SHP77 treated with DMSO at 0.1 percent for 48 hours (cell line): ENCODE measurements around the gene OGFOD2.

Experiments used
- DNase-seq: peaks from one replicate; lab custom pipeline; 2025; lab: John Stamatoyannopoulos, UW

OGFOD2 gene

DNA sequence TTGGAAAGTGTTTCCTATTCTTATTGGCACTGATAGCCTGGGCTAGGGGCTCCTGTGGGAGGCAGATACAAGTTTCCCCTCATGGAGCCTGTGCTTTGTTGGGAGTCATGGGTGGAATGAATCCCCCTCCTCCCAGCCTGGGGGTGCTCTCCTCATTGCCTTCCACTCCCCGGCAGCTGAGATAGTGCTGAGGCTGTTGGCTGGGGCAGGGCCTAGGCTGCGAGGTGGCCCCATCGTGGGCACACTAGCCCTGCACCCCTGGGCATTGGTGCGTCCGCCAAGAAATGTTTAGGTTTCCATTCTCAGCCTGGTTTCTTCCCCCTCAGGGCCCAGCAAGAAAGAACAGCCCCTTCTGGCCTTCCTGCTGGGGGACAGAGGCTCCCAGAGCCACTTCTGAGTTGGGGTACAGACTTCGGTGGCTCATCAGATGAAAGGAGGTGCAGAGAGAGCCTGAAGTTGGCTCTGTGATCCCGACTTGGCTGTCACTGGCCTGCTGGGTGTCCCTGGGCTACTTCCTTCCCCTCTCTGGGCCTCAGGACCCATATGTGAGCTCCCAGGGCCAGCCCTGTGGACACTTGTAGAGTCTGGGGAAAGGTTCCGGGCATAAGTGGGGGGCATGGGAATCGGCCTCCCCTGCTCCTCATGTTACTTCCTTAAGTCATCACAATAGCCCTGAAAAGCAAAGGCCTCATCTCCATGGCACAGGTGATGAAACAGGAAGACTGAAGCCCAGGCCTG lies 2.8 kb downstream of the OGFOD2 start:
- DNase-seq = no peak

DNA sequence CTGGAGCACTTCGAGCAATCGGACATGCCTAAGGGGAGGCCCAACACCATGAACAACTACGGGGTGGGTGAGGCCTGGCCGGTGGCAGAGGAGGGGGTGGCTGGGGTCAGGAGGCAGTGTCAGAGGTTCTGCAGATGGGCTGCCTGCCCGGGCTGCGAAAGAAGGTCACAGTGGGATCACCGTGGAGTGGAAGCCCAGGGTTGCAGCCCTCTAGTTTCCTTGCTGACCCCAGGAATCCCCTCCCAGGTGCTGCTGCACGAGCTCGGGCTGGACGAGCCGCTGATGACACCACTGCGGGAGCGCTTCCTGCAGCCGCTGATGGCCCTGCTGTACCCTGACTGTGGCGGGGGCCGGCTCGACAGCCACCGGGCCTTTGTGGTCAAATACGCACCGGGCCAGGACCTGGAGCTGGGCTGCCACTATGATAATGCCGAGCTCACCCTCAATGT lies 3.5 kb downstream of the OGFOD2 start:
- no peak for DNase-seq

DNA sequence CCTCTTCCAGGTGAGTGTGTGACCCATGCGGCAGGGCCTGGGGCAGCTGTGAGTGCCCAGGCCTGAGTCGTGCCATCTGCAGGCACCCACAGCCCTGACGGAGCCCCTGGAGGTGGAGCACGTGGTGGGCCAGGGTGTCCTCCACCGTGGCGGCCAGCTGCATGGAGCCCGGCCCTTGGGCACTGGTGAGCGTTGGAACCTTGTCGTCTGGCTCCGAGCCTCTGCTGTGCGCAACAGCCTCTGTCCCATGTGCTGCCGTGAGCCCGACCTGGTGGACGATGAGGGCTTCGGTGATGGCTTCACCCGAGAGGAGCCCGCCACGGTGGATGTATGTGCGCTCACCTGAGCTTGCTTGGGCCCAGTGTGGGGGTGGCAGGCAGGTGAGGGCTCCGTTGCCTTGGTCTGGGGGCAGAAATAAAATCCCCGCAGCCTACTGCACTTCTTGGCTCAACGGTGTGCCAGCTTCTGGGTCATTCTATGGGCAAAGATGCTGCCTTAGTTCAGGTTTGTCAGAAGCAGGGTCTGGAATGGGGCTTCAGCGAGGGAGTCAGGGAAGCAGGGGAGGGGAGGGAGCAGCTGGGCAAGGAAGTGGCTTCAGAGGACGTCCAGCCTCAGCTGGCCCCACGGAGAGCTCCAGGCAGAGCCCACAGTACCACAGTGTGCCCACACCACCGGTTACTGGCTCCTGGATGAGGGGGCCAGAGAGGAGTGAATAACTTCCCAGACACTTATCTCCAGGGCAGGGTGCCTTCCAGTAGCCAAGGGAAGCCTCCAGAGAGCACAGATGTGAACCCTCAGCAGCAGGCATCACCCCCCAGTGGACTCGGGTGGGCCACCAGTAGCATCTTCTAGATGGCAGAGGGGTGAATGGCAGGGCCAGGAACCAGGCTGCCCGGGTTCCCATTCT lies 4.2 kb downstream of the OGFOD2 start:
- DNase-seq = no peak

DNA sequence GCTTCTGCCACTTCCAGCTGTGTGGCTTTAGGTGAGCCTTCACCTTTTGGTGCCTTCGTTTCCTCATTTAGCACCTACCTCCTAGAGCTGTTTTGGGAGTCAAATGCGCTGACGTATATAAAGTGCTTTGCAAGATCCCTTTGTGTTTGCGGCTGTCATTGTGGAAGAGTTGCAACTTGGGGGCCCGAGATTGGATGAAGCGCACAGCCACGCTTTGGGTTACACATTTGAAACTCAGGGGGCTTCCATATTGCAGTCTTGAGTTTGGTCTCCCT lies 4.8 kb downstream of the OGFOD2 start:
- DNase-seq = no peak

DNA sequence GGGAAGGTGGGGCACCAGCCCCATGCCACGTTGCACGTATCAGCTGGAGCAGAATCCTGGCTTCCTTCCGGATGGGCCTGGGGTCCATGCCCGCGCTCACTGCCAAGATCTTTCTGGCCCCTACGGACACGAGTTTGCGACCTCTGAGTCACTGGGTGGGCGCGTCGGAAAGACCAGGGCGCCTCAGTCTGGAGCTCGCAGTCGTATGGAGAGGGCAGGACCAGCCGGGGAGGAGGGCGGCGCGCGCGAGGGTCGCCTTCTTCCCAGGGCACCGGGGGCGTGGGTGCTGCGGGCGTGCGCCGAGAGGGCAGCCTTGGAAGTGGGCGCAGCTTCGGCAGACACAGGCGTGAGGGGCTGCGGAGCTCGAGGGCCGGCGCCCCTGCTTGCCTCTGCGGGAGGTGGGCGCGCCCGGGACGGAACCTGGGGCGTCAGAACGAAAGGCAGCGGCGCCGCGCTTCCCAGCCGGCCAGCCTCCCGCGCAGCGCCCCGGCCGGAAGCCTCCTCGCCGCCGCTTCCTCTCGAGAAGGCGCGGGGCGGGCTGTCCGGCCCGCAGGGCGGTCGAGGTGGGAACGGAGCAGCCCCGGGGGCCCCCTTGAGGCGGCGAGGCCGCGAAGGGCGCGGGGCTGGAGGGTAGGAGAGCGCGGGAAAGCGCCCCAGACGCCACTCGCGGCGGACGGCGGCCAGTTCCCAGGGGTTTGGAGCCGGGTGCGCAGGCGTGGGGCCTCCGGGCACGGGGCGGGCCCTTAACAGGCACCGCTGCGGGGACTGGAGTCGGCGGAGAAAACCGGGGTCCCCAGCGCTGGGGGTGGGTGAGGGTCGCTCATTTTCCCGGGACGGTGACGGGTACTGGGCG lies 5.4 kb downstream of the OGFOD2 start, which contains the start of gene ARL6IP4:
TSS of gene ARL6IP4 (plus strand) at position 499 of the 853 bp plus-strand sequence. CDS start 459 bp downstream, outside the sequence.
- DNase-seq = no peak

DNA sequence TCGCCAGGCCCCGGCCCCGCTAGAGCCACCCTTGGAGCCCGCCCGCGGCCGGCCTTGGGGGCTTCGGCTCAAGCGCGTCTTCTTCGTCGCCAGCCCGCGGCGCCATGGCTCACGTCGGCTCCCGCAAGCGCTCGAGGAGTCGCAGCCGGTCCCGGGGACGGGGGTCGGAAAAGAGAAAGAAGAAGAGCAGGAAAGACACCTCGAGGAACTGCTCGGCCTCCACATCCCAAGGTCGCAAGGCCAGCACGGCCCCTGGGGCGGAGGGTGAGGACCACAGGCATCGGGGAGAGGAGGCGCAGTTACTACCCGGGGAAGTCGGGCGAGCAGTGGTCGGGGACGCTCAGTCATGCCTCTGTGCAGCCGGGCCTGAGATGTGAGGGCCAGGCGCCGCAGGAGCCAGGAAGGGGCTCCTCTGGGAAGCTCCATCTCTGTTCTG lies 6.0 kb downstream of the OGFOD2 start:
- DNase-seq = no peak

DNA sequence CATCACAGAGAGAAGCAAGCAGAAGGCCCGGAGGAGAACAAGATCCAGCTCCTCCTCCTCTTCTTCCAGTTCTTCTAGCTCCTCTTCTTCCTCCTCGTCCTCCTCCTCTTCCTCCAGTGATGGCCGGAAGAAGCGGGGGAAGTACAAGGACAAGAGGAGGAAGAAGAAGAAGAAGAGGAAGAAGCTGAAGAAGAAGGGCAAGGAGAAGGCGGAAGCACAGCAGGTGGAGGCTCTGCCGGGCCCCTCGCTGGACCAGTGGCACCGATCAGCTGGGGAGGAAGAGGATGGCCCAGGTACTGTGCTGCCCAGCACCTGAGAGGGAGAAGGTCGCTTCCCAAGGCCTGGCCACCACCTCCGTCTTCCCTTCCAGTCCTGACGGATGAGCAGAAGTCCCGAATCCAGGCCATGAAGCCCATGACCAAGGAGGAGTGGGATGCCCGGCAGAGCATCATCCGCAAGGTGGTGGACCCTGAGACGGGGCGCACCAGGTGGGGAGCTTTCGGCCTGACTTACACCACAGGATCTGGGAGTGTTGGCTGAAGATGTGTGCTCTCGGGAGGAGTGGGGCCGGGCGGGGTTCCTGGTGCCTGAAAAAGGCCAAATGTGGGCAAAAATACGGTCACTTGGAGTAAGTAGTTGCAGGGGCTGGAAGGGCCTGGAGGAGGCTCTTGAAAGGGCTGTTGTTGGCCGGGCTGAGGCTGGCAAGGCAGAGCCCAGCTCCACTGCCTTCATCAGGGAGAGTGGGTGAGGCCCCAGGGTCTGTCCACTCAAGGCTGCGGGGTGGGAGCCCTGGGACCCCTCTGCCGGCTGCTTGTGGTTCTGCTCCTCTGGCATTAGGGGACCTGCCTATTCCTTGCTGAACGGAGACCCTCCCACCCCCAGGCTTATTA lies 6.8 kb downstream of the OGFOD2 start:
- DNase-seq = no peak

DNA sequence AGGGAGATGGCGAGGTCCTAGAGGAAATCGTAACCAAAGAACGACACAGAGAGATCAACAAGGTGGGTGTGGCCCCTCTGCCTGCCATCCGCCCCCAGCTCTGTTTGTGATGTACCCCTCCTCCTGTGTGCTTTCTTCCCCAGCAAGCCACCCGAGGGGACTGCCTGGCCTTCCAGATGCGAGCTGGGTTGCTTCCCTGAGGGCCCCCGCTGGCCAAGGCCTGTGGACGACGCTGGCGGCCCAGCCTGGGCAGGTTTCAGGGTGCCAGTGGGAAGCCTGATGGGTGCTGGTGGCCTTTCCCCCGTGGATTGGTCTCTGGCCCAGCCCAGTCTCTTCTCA lies 7.4 kb downstream of the OGFOD2 start:
- no peak for DNase-seq

DNA sequence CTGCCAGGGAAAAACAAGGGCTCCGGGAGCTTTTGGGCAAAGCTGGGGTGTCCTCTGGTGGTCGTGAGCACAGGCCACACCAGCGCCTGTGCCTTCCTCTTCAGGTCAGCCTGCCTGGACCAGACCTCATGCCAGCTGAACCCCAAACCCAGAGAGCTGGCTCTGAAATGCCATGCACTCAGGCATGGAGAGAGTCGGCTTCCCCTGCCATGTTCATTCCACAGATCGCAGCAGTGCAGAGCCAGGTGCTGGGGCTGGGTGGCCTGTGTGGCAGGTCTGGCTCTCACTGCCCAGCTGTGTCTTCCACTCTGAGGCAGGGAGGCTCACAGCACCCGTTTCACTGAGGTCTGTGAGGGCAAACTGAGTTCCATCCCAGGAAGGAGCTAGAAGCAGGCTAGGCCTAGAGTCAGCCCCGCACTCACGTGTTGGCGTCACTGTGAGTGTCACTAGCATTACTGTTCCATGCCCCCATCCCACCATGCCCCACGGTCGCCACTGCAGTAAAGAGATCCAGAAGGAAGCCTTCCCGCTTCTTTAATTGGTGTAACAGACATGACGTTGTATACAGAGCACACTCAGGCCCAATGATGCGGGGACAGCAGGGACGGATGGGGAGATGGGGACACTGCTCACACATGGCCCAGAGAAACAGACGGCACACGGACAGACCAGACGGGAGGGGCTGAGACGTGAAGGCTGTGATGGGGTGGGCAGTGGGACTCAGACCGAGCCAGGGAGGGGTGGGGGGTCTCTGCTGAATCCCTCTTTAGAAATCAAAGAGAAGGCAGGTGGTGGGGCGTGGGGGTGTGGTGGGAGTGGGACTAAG lies 8.1 kb downstream of the OGFOD2 start:
- no peak for DNase-seq

DNA sequence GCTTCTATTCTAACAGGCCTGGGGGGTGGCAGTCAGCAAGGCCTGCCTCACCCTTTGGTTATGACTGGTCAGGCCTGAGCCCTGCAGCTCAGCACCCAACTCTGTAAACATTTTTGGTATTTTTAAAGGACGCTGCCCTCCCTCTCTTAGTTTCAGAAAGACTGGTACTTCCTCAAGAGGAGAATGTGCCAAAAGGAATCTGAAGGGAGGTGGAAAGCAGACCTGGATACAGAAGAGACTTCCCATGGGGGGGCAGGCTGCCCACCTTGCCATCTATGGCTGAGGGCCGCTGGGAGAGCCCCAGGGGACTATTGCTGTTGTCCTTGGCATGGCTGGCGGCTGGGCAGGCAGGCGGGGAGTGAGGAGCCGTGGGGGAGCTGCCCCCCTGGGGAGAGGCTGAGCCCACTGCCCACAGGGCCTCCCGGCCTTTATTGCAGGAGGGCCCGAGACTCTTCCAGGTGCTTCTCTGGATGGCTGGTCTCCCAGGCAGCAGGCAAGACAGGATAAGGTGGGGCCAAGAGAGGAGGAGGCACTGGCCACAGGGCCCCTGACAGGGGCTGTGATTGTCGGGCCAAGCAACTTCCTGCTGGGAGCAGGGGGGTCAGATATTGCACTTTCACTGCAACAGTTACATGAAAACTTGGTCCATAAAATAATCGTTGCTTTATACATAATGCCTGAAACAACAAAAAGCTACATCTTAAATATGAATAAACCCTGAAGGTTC lies 8.9 kb downstream of the OGFOD2 start:
- DNase-seq = no peak

DNA sequence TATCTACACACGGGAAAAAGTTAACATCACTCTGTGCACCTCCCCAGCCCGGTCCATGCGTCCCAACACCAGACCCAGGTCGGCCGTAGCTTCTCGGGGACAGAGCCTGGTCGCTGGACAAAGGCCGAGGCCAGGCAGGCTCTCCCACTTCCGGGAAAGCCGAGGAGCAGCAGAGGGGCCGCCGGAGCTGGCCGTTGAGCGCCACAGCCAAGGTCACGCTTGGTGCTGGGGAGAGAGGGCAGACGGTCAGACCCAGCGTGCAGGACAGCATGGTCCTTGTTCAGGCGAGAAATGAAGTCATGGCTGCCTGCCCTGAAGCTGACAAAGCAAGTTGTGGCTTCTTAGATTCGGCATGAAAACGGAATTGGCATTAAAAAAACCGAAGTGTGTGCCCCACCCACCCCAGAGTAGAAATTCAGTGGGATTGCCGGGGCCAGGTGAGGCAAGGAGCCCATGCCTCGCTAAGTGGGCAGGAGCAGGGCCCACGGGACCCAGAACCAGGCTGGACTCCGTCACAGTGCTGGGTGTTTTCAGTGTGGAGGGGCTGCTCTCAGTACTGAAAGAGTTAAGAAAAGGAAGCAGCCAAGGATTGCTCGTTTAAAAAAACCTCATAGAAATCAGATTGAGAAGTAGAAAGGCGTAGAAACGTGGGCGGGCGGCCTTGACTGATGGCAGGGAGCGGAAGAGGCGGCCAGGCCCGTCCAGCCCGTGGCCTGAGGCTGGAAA lies 9.7 kb downstream of the OGFOD2 start:
- no peak for DNase-seq

DNA sequence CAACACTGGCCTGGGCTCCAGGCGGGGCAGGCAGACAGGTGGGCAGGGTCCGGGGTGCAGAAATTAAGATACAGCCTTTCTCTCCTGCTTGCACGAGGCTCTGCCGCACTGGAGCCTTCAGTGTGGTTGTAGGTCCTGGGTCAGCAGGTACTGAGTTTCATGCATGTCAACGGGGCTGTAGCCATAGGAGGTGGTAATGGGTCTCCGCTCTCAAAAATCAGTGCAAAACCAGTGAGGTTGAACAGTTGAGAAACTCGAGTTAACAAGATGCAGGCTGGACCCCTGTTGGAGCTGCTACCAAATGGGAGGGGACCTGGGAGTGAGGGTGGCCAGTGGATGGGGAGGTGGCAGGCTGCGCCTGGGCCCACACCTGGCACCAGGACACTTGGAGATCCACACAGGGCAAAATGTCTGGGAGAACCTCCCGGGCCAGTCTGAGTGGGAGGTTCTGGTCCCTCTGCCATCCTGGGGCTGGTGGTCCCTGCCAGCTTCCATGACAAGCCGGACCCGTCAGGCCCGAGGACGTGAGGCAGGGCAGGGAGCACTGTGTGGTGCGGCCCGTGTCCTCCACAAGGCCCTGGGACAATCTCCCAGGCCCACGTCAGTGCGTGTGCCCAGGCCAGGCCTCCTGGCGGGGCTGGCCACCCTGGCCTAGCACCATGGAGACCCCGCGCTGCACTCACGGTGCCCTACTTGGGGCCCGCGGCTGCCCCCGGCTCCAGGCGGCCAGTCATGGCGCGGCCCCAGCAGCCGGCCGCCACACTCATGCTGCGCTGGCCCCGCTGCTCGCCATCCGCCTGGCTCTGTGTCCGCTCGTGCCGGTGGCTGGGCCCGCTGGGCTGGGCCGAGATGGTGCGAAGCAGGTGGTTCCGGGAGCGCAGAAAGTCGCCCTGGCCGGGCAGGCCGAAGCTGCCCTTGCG lies 10.6 kb downstream of the OGFOD2 start:
- no peak for DNase-seq

DNA sequence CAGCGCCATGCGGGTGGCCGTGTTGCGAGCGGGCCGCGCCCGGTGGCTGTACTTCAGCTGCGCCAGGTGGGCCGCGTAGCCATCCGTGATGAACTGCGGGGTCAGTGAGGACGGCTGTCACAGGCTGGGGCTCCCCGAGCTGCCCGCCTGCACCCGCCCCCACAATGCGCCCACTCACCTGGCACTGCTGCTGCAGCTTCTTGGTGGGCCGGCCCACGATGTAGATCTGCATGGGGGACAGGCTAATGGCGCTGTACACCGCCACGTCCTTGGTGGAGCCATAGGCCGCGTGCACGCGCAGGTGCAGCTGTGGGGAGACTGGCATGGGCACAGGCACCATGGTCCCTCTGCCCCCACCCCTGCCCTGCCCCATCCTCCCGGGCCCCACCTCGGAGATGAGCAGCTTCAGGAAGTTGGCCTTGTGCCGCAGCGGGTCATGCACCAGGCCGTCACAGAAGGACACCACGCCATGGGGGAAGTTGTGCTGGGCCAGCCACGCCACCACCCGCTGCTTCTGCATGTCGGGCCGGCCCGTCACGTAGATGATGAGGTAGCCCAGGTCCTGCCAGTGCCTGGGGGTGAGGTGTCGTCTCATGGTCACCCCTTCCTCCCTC lies 11.3 kb downstream of the OGFOD2 start:
- no peak for DNase-seq

DNA sequence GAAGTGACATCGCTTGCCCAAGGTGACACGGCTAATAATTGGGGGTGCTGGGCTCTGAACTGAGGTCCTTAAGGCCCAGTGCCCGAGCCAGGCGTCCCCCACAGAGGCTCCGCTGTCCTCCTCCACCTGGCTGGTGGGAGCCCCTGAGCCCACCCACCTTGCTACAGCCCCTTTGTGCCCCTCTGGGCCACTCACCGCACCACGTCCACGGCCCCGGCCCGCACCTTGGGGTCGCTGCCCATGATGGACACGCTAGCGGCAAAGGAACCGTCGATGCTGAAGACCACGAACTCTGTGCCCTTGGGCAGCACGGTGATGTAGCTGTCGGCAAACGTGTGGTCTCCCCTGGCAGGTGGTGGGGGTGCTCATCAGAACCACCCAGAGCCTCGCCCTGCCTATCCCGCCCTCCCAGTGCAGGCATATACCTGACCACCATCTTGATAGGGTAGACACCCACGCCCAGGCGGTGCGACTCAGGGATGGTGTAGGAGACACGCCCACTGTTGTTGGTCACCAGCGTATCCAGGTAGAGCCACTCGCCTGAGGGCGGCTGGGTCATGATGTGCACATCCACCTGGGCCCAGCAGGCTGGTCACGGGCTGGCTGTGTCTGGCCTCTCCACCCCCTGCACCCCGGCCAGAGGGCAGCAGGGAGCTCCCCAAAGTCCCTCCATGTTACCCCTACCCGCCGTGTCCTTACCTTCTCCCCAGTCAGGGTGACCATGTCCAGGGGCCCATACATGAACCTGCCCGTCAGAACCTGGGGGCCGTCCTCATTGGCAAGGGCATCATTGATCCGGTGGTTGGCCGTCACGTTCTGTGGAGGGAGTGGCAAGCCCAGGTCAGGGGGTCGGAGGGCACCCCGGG lies 12.3 kb downstream of the OGFOD2 start:
- DNase-seq = no peak

DNA sequence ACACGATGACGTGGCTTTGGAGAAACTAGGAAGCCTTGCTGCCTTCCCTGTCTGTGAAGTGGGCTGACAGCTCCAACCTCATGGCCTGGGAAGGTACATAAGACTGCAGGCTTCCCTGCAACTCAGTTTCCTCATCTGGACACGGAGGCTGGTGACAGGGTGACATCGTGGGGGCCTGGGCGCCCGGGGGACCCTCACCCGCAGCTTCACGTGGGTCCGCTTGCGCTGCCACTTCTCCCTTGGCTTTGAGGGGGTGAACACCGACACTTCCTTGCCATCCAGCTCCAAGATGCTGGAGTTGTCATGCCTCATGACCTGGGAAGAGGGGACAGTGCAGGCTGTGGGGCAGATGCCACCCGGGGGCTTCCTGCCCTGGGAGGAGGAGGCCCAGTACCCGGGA lies 13.0 kb downstream of the OGFOD2 start:
- no peak for DNase-seq

DNA sequence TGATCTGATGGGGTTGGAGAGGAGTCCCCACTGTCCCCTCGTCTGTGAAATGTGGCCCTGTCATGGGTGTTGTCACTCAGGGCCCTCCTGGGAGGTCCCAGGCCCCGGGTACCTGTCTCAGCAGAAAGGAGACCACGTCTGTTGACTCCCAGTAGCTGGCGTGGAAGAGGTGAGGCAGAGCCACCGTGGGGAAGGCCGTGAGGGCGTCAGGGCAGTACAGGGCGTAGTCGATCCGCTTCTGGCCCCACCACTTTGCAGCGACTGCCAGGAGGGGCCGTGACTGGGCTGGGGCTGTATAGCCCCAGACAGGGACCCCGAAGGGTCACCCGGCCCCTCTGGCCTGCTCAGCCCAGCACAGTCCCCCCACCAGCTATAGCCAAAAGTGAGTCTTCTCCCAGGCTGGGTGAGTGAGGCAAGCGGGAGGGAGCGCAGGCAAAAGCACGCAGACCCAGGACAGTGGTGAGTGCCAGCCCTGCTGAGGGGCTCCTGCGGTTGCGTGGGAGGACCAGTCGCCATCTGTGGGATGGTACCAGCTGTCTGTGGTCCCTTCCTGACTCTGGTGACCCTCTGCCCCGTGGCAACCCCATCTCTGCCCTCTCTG lies 13.7 kb downstream of the OGFOD2 start:
- DNase-seq = no peak
